Raji (cell line): ENCODE data around the gene PSTPIP1.

ENCODE experiments used
- POLR2A ChIP-seq: IDR thresholded peaks from 2 replicates; pipeline ENCODE4 v1.6.1; 2011; ENCODE audit warnings: low read depth, low read length, control low read depth; ENCODE audit not compliant: insufficient read depth

Gene PSTPIP1

GRCh38 chr15:77053709-77054108 is 58.8 kb downstream of the PSTPIP1 start:
- TF ChIP-seq POLR2A = no peak

GRCh38 chr15:77057072-77057471 is 62.1 kb downstream of the PSTPIP1 start:
- TF ChIP-seq POLR2A = no peak

GRCh38 chr15:77057685-77058084 is 62.8 kb downstream of the PSTPIP1 start:
- TF ChIP-seq POLR2A = no peak

DNA sequence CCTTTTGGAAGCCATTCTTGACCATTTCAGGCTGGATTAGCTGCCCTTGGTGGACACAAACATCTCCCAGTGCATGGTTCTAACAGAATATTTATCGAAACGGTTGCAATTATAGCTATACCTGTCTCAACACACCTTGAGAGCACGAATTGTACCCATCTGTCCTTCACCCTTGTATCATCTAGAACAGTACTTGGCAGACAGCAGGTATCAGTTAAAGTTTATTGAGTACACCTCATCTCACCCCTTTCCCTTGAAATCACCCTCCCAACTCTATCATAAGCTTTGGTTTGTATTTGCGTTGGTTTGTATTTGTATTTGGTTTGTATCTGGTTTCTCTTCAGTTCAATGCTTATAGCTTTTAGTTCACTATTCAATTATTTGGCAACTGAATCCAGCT is 63.5 kb downstream of the PSTPIP1 start:
- no peak for TF ChIP-seq POLR2A

DNA sequence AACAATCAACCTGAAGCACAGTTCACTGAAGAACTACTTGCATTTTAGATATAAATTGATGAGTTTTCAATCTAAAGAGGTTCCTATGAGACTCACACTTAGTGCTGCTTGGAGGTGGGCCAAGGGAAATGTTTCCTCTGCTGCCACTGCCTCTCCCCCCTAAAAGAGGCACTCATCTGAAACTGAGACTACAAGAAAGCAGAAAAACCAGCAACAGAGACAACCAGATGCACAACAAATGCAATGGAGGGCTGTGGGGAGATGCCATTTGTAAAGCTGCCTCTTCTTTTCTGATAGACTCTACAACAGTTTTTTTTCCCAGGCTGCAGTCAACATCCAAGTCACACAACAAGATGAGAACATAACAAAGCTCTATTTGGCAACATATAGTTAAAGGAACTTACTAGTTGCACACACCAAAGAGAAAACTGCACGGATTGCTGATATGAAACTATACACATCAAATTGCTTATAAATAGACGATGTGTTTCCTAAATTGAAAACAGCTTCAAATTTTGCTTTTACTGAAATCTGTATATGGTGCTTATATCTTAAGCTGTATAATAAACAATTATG is 64.9 kb downstream of the PSTPIP1 start:
- no peak for TF ChIP-seq POLR2A

DNA sequence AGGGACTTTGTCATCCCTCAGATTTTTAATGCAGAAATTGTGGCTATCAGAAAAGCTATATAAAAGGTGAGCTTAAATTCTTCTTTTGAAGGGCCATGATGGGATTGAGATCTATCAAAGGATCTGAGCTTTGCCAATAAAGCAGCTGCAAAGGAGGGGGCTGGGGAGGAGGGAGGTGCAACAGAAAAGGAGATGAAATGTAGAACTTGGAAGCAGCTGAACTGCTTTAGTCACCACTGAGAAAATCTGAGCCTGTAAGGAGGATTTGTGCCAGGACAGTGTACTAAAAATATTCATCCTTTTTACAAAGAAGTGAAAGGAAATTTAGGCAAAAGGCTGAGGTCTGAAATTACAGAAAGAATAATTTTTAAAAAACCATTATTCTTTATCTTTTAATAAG is 65.6 kb downstream of the PSTPIP1 start:
- TF ChIP-seq POLR2A = no peak

GRCh38 chr15:77063249-77063648 is 68.3 kb downstream of the PSTPIP1 start:
- no peak for TF ChIP-seq POLR2A

GRCh38 chr15:77064063-77064462 is 69.1 kb downstream of the PSTPIP1 start:
- no peak for TF ChIP-seq POLR2A

DNA sequence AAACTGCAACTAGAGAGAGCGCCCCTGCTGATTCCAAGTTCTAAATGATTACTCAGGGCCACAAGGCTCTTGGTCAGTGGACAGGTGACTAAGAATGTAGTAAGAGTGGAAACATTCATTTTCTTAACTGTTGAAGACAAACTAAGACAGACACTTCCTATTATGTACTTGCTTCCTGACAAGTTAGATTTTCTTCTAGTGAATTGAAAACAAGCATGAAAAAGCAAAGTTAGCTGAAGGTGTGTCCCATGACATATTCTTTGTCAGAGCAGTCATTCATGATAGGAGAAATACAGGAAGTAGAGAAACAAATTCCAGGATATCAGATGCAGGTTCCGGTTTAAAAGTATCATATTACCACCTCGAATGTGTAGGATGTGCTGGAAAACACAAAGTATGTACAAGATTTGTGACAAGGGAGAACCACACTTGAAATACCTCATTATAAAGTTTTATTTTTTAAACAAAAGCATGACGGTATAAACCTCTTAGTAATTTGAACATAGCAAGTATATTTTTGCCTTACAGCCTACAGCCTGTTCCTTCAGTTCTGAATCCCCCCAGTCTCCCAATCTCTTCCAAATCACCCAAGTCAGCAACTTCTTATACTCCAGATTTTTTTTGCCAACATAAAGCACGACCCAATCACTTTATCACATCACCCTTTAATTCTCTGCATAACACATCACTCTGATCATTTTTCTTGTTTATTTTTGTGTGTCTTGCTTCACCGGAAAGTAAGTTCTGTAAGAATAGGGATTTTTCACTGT is 69.8 kb downstream of the PSTPIP1 start:
- TF ChIP-seq POLR2A = no peak

DNA sequence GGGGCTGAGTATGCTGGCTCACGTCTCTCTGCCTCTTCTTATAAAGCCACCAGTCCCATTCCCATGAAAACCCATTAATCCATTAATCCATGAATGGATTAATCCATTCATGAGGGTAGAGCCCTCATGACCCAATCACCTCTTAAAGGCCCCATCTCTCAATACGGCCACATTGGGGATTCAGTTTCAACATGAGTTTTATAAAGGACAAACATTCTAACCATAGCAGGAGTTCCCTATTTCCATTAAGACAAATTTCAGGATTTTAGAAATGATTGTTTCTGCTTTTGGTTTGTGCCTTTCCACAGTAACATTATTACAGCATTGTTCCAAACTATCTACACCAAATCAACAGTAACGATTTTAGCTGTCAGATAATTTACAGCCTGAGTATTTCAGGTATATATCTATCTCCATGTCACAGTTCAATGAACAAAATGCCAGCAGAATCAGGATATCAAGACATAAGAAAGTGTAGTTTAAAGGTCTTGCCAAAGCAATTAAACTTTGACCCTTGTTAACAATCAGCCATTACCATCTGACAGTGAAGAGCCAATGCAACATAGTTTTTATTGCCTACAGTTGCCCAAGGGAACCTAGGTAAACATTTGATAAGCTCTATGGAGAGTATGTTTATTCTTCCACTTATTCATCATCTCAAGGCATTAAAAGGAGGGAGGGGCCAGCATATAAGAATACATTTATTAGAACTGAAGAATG is 72.2 kb downstream of the PSTPIP1 start:
- TF ChIP-seq POLR2A = no peak

DNA sequence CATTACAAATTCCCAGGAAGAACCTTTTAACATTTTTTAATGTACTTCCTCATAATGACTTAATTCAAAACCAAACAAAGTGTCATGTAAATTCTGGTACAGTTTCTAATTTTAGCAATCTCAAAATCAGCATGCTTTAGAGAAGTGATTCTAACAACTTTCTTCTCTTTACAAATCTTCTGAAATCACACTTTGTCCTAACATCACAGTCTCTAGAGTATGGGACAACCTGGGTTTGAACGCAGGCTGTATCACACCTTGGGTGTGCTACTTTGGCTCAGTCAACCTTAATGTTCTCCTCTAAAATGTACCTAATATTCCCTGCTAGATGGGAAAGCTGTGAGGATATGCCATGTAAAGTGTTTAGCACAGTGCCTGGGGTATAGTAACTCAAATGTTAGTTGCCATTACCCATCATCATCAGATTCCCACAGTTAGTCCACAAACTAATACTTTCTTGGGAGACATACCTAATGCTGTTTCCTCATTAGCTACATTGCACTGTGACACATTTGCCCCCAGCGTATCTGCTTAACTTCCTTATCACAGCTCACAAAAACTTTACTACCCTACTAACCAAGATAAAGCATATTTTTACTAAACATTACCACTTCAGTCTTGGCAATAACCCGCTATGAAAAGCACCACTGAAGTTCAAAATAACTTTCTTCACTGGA is 72.9 kb downstream of the PSTPIP1 start:
- TF ChIP-seq POLR2A = no peak

- no peak for TF ChIP-seq POLR2A
These were observed 73.7 kb downstream of the PSTPIP1 start for GRCh38 chr15:77068633-77069032.

- TF ChIP-seq POLR2A = no peak
These were observed 74.7 kb downstream of the PSTPIP1 start for GRCh38 chr15:77069521-77070121.

DNA sequence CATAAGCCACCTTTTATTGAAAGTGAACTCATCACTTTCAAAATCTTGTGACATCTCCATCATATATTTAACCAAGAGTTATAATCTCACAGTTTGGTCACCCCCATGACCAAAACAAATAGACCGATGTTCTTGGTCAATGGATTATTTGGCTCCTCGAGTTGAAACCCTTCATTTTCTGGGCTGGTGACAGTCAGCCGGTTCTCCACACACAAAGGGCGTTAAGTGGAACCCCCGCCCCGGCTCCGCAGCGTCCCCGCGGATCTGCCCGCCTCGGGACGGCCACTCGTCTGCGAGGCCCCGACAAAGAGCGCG is 75.2 kb downstream of the PSTPIP1 start:
- no peak for TF ChIP-seq POLR2A
